ENCODE results near the gene ENTHD1.
"Not testable (repeated sequence)": the region's sequence is repeated elsewhere in the genome, so short reads cannot be mapped to it uniquely, and the experiment has no call there.

ENTHD1 gene

GRCh38 chr22:39901565-39902146 lies 8.1 kb upstream of the ENTHD1 start:
- in situ Hi-C loops (cut with MboI; ENCODE audit: low sequenced_read_pairs) = no loop called here

GRCh38 chr22:39900306-39901227 lies 7.0 kb upstream of the ENTHD1 start, which contains the start of gene GRAP2:
Gene GRAP2, plus strand, starts transcription at chr22:39901084. Its CDS starts 46,023 bp downstream, at chr22:39947107.
- in situ Hi-C loops (cut with MboI; ENCODE audit: low sequenced_read_pairs) = no loop called here

- in situ Hi-C loops (cut with MboI; ENCODE audit: low sequenced_read_pairs) = no loop called here
Observed at GRCh38 chr22:39898997-39899396, 5.4 kb upstream of the ENTHD1 start.

- in situ Hi-C loops (cut with MboI; ENCODE audit: low sequenced_read_pairs) = no loop called here
Observed at GRCh38 chr22:39897841-39898240, 4.3 kb upstream of the ENTHD1 start.

GRCh38 chr22:39896313-39896996 lies 2.9 kb upstream of the ENTHD1 start:
- in situ Hi-C loops (cut with MboI; ENCODE audit: low sequenced_read_pairs) = no loop called here

GRCh38 chr22:39895682-39896081 lies 2.1 kb upstream of the ENTHD1 start:
- in situ Hi-C loops (cut with MboI; ENCODE audit: low sequenced_read_pairs) = no loop called here

GRCh38 chr22:39894554-39895092 lies 1.1 kb upstream of the ENTHD1 start:
- in situ Hi-C loops (cut with MboI; ENCODE audit: low sequenced_read_pairs) = no loop called here

GRCh38 chr22:39889924-39890323 lies 3.6 kb downstream of the ENTHD1 start:
- in situ Hi-C loops (cut with MboI; ENCODE audit: low sequenced_read_pairs) = not testable (repeated sequence)

- in situ Hi-C loops (cut with MboI; ENCODE audit: low sequenced_read_pairs) = no loop called here
Observed at GRCh38 chr22:39883057-39883456, 10.5 kb downstream of the ENTHD1 start.

GRCh38 chr22:39880722-39881121 lies 12.8 kb downstream of the ENTHD1 start:
- in situ Hi-C loops (cut with MboI; ENCODE audit: low sequenced_read_pairs) = no loop called here

- in situ Hi-C loops (cut with MboI; ENCODE audit: low sequenced_read_pairs) = no loop called here
Observed at GRCh38 chr22:39877079-39877845, 16.3 kb downstream of the ENTHD1 start.

GRCh38 chr22:39875176-39875885 lies 18.2 kb downstream of the ENTHD1 start:
- in situ Hi-C loops (cut with MboI; ENCODE audit: low sequenced_read_pairs) = not testable (repeated sequence)

- in situ Hi-C loops (cut with MboI; ENCODE audit: low sequenced_read_pairs) = no loop called here
Observed at GRCh38 chr22:39873965-39874364, 19.6 kb downstream of the ENTHD1 start.

- in situ Hi-C loops (cut with MboI; ENCODE audit: low sequenced_read_pairs) = no loop called here
Observed at GRCh38 chr22:39872548-39872947, 21.0 kb downstream of the ENTHD1 start.

GRCh38 chr22:39871008-39871798 lies 22.4 kb downstream of the ENTHD1 start:
- in situ Hi-C loops (cut with MboI; ENCODE audit: low sequenced_read_pairs) = no loop called here

GRCh38 chr22:39869797-39870196 lies 23.8 kb downstream of the ENTHD1 start:
- in situ Hi-C loops (cut with MboI; ENCODE audit: low sequenced_read_pairs) = not testable (repeated sequence)

GRCh38 chr22:39868741-39869140 lies 24.8 kb downstream of the ENTHD1 start:
- in situ Hi-C loops (cut with MboI; ENCODE audit: low sequenced_read_pairs) = no loop called here

GRCh38 chr22:39859903-39860588 lies 33.5 kb downstream of the ENTHD1 start:
- in situ Hi-C loops (cut with MboI; ENCODE audit: low sequenced_read_pairs) = no loop called here

GRCh38 chr22:39856588-39856987 lies 37.0 kb downstream of the ENTHD1 start:
- in situ Hi-C loops (cut with MboI; ENCODE audit: low sequenced_read_pairs) = no loop called here

All from hTERT RPE-1 (cell line).